Measurements from ENCODE around the gene CORO2A.

Gene CORO2A

GRCh38 chr9:98236901-98237487 lies 44.6 kb upstream of the CORO2A start:
- Histone ChIP-seq H3K4me2 (ENCODE audit: low read length) (no peak overlapping the region), H3K27ac (ENCODE audit: low read depth, low read length) (no peak overlapping the region), H4K20me1 (ENCODE audit: control insufficient read depth, insufficient read depth, low read depth, low read length) (no peaks in the 10 kb centered on the region), H3K4me3 (ENCODE audit: low read length) (no peak overlapping the region), H3K27me3 (ENCODE audit: control insufficient read depth, low read length) (no peaks in the 10 kb centered on the region), H3K9me2 (replicated peaks; ENCODE audit: control insufficient read depth, low read length) (no peaks in the 10 kb centered on the region), H3K4me1 (ENCODE audit: control insufficient read depth, low read length) (no peaks in the 10 kb centered on the region), H3F3A (ENCODE audit: control insufficient read depth, insufficient read depth) (no peaks in the 10 kb centered on the region), H3K79me2 (ENCODE audit: control insufficient read depth, low read length) (no peaks in the 10 kb centered on the region), H3K36me3 (ENCODE audit: control insufficient read depth, low read length) (no peaks in the 10 kb centered on the region), H3K9me3 (ENCODE audit: control insufficient read depth, insufficient read depth, low read length) (no peaks in the 10 kb centered on the region)
- TF ChIP-seq, protein P1, sequence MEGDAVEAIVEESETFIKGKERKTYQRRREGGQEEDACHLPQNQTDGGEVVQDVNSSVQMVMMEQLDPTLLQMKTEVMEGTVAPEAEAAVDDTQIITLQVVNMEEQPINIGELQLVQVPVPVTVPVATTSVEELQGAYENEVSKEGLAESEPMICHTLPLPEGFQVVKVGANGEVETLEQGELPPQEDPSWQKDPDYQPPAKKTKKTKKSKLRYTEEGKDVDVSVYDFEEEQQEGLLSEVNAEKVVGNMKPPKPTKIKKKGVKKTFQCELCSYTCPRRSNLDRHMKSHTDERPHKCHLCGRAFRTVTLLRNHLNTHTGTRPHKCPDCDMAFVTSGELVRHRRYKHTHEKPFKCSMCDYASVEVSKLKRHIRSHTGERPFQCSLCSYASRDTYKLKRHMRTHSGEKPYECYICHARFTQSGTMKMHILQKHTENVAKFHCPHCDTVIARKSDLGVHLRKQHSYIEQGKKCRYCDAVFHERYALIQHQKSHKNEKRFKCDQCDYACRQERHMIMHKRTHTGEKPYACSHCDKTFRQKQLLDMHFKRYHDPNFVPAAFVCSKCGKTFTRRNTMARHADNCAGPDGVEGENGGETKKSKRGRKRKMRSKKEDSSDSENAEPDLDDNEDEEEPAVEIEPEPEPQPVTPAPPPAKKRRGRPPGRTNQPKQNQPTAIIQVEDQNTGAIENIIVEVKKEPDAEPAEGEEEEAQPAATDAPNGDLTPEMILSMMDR (IDR thresholded peaks at IDR 0.05; ENCODE audit: low read depth, low read length, poor library complexity, severe bottlenecking), result no peak
- no peak for TF ChIP-seq EZH2phosphoT487 (IDR thresholded peaks at IDR 0.05; ENCODE audit: borderline replicate concordance, low read length)

DNA sequence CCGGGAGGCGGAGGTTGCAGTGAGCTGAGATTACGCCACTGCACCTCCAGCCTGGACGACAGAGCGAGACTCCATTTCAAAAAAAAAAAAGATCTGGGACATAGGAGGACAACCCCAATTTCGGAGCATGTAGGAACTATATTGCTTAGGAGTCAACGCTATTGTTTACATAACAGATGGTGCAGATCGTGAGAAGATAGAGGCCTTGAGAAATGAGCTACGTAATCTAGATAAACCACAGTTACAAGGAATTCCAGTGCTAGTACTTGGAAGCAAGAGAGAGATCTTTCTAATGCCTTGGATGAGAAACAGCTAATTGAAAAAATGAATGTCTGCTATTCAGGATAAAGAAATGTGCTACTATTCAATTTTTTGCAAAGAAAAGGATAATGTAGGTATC lies 42.7 kb upstream of the CORO2A start:
- TF ChIP-seq, protein P1 (IDR thresholded peaks at IDR 0.05; ENCODE audit: low read depth, low read length, poor library complexity, severe bottlenecking), result no peak
- TF ChIP-seq EZH2phosphoT487 (IDR thresholded peaks at IDR 0.05; ENCODE audit: borderline replicate concordance, low read length), result no peak
- Histone ChIP-seq H3K4me2 (ENCODE audit: low read length) (no peak overlapping the region), H3F3A (ENCODE audit: control insufficient read depth, insufficient read depth) (no peaks in the 10 kb centered on the region), H3K4me3 (ENCODE audit: low read length) (no peak overlapping the region), H3K9me2 (replicated peaks; ENCODE audit: control insufficient read depth, low read length) (no peaks in the 10 kb centered on the region), H3K27ac (ENCODE audit: low read depth, low read length) (no peak overlapping the region), H3K79me2 (ENCODE audit: control insufficient read depth, low read length) (no peaks in the 10 kb centered on the region), H3K27me3 (ENCODE audit: control insufficient read depth, low read length) (no peaks in the 10 kb centered on the region), H4K20me1 (ENCODE audit: control insufficient read depth, insufficient read depth, low read depth, low read length) (no peaks in the 10 kb centered on the region), H3K36me3 (ENCODE audit: control insufficient read depth, low read length) (no peaks in the 10 kb centered on the region), H3K4me1 (ENCODE audit: control insufficient read depth, low read length) (no peaks in the 10 kb centered on the region), H3K9me3 (ENCODE audit: control insufficient read depth, insufficient read depth, low read length) (no peaks in the 10 kb centered on the region)

DNA sequence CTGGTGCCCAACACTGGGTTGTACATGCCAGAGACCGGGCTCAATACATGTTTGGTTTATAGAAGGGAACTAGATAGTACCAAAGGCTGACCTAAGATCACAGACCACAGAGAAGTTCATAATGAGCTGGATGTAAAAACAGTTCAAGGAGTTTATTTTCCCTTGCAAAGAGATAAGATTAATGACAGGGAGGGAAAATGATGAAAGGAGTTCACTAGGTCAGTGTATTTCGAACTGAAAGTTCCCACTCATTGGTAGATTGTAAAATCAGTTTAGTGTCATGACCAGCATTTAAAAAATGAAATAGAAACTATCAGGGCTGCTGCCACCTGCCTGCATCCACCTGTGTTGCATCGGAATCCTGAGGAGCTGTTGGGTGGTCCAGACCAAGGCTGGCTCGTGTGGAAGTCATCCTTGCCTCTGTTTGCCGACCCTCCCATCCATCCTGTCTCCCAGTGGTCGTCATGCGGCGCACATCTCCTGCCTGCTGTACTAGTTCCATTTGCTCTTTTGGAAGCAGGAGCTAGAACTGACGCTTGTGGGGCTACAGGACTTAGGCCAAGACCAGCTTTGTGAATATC lies 41.9 kb upstream of the CORO2A start:
- H3K27ac ChIP-seq (ENCODE audit: low read depth, low read length), result no peak overlapping the region

More for the DNA sequence above, 41.9 kb upstream of the CORO2A start:
- Histone ChIP-seq H3K4me2 (ENCODE audit: low read length) (no peak overlapping the region), H4K20me1 (ENCODE audit: control insufficient read depth, insufficient read depth, low read depth, low read length) (no peaks in the 10 kb centered on the region), H3K36me3 (ENCODE audit: control insufficient read depth, low read length) (no peaks in the 10 kb centered on the region), H3K27me3 (ENCODE audit: control insufficient read depth, low read length) (no peaks in the 10 kb centered on the region), H3K9me3 (ENCODE audit: control insufficient read depth, insufficient read depth, low read length) (no peaks in the 10 kb centered on the region), H3K79me2 (ENCODE audit: control insufficient read depth, low read length) (no peaks in the 10 kb centered on the region), H3K4me1 (ENCODE audit: control insufficient read depth, low read length) (no peaks in the 10 kb centered on the region), H3F3A (ENCODE audit: control insufficient read depth, insufficient read depth) (no peaks in the 10 kb centered on the region), H3K9me2 (replicated peaks; ENCODE audit: control insufficient read depth, low read length) (no peaks in the 10 kb centered on the region), H3K4me3 (ENCODE audit: low read length) (no peak overlapping the region)
- TF ChIP-seq EZH2phosphoT487 (IDR thresholded peaks at IDR 0.05; ENCODE audit: borderline replicate concordance, low read length), result no peak
- TF ChIP-seq, protein P1 (IDR thresholded peaks at IDR 0.05; ENCODE audit: low read depth, low read length, poor library complexity, severe bottlenecking), result peak; percentile 11
